ENCODE measurements around the gene NR3C1. TPM values are rescaled to one million over a fixed set of nuclear protein-coding genes. Genes with fewer than 3 reads are reported as not detected.

NR3C1 gene
- total RNA-seq, 1 experiment from 2014 or later: 31.4 TPM

GRCh38 chr5:143231973-143232812 lies 171.3 kb downstream of the NR3C1 start:
- no peaks in the 10 kb centered on the region for H3K4me1 ChIP-seq (ENCODE audit: insufficient read depth, low read length)
- no peaks in the 10 kb centered on the region for H3K79me1 ChIP-seq (ENCODE audit: insufficient read depth, low read depth, low read length, poor library complexity, severe bottlenecking)
- no peak overlapping the region for H3K23ac ChIP-seq (ENCODE audit: insufficient read length, low read depth, low read length)
- Mint-ChIP-seq H3K27me3 (ENCODE audit: low read depth) (peaks cover 2% of the 10 kb centered on the region; the same call in 1 of the 2 replicates), H3K9me3 (no peaks in the 10 kb centered on the region), H3K27ac (no peak overlapping the region), H3K36me3 (ENCODE audit: insufficient read depth in 1 of 3, low read depth in 3 of 3) (no peaks in the 10 kb centered on the region), H3K4me3 (no peak overlapping the region), H3K4me1 (peaks cover 16 to 17% of the 10 kb centered on the region in 2 experiments)
- WGBS (ENCODE audit: extremely low coverage, insufficient read length, low lambda C conversion rate): no CpG with 5 or more reads among the region's 7 CpGs
- no peak overlapping the region for H2BK5ac ChIP-seq (ENCODE audit: insufficient read length, low read length)
- H3K9me3 ChIP-seq (ENCODE audit: control insufficient read depth, low read depth, low read length): no peaks in the 10 kb centered on the region
- H3T11ph ChIP-seq (ENCODE audit: low read length): no peak overlapping the region
- H2AFZ ChIP-seq (ENCODE audit: low read length): no peak overlapping the region
- no peak for DNase-seq
- H4K91ac ChIP-seq (ENCODE audit: insufficient read length, low read depth, low read length): no peak overlapping the region
- H3K23me2 ChIP-seq (ENCODE audit: insufficient read length, low read depth, low read length, poor library complexity, severe bottlenecking): no peaks in the 10 kb centered on the region
- no peak overlapping the region for H2AK5ac ChIP-seq (ENCODE audit: insufficient read length, low read length)
- H2BK20ac ChIP-seq (ENCODE audit: low read depth, low read length, poor library complexity, severe bottlenecking): no peak overlapping the region
- no peak overlapping the region for H3K4me2 ChIP-seq (ENCODE audit: insufficient read depth, insufficient read length, low read length)
- H2BK12ac ChIP-seq (ENCODE audit: insufficient read length, low read depth, low read length): no peak overlapping the region
- H4K5ac ChIP-seq (ENCODE audit: insufficient read length, low read depth, low read length): no peak overlapping the region
- no peak overlapping the region for H3K56ac ChIP-seq (ENCODE audit: insufficient read length, low read depth, low read length)
- H3K4ac ChIP-seq (ENCODE audit: low read depth, low read length): no peak overlapping the region
- H3K27ac ChIP-seq (ENCODE audit: insufficient read length, low read depth, low read length): no peak overlapping the region
- H3K18ac ChIP-seq (ENCODE audit: insufficient read length, low read depth, low read length): no peak overlapping the region
- H3K27me3 ChIP-seq (ENCODE audit: insufficient read depth, low read length): no peaks in the 10 kb centered on the region
- TF ChIP-seq CTCF (conservative IDR thresholded peaks at IDR 0.05): no peak
- H4K8ac ChIP-seq (replicated peaks; ENCODE audit: insufficient read length, low read depth, low read length): no peak overlapping the region
- no peak overlapping the region for H3K14ac ChIP-seq (ENCODE audit: insufficient read depth, low read length)
- H2BK15ac ChIP-seq (ENCODE audit: low read depth, low read length): no peak overlapping the region
- no peak overlapping the region for H3K9ac ChIP-seq (ENCODE audit: extremely low read depth, insufficient read length, low read length)
- H2BK120ac ChIP-seq (ENCODE audit: low read depth, low read length, poor library complexity, severe bottlenecking): no peak overlapping the region
- no peaks in the 10 kb centered on the region for H4K20me1 ChIP-seq (ENCODE audit: control insufficient read depth, insufficient read depth, insufficient read length)
- H3K79me2 ChIP-seq (ENCODE audit: insufficient read depth, low read length): no peaks in the 10 kb centered on the region

Data from H9 (cell line).